K562 (cell line): ENCODE measurements around the gene LAGE3. TPM values are rescaled to one million over a fixed set of nuclear protein-coding genes. Genes with fewer than 3 reads are reported as not detected.

Source experiments
- ATAC-seq: fragments of 200-7000 bp; cut with Tn5 transposase; 3 replicates; pipeline ENCODE4 v1.9.1; 2020; ENCODE audit warnings: moderate library complexity
- BruUV-seq: library from RNA; stranded (reverse); fragments of 400-500 nt; replicated peaks from 2 replicates; lab custom pipeline; 2021; lab: Mats Ljungman, UMichigan
- CTCF ChIA-PET: fragments of 300-600 bp; formaldehyde crosslinking; extraction: SDS; loops from one replicate; lab custom pipeline; 2021; ENCODE audit warnings: low intra/inter-chr PET ratio; lab: Yijun Ruan, JAX
- POLR2A ChIA-PET: fragments of 300-600, 350-650 bp; sonication (Branson Sonifier 250); formaldehyde crosslinking; extraction: SDS; loops from one replicate; lab custom pipeline; 2021; ENCODE audit warnings: antibody characterized with exemption, inconsistent platforms; lab: Yijun Ruan, JAX
- DNase-seq, 4 experiments: peaks; one replicate each; pipeline versions ENCODE4 v3.0.0 to v3.0.0-alpha.2; 2011 to 2018; ENCODE audit warnings: low spot score in 3 of 4, mixed read lengths in 3 of 4; ENCODE audit errors: extremely low read depth in 1 of 4
- FAIRE-seq: peaks from 2 replicates; lab custom pipeline; 2011; peaks lifted over from hg19 to GRCh38; lab: Jason Lieb, UNC
- H2AFZ ChIP-seq: 2 replicates; pipeline ENCODE4 v1.6.0; 2011; ENCODE audit warnings: low read depth, low read length, control low read depth, inconsistent platforms
- H3K27ac ChIP-seq: fragments of 200-600 bp; 3 replicates; pipeline ENCODE4 v1.8.0; 2011; ENCODE audit warnings: low read depth, mild to moderate bottlenecking, control low read depth, inconsistent platforms, low read length, moderate library complexity, mixed read lengths; ENCODE audit errors: extremely low read depth
- H3K27me3 ChIP-seq, 2 experiments: fragments of 300-600 bp in 1 of 2; 2 replicates in 1 of 2; 3 replicates in 1 of 2; pipeline versions ENCODE4 v1.6.0 to v1.8.0; 2011; ENCODE audit warnings: inconsistent platforms in 2 of 2, low read length in 2 of 2, mild to moderate bottlenecking in 1 of 2, mixed read lengths in 1 of 2, moderate library complexity in 1 of 2; ENCODE audit not compliant: control insufficient read depth in 2 of 2, insufficient read depth in 2 of 2
- H3K36me3 ChIP-seq: fragments of 300-600 bp; 3 replicates; pipeline ENCODE4 v1.8.0; 2011; ENCODE audit warnings: mild to moderate bottlenecking, low read length, inconsistent platforms; ENCODE audit not compliant: control insufficient read depth, insufficient read depth
- H3K4me1 ChIP-seq, 2 experiments: fragments of 200-600 bp in 1 of 2; replicated peaks in 1 of 2; 2 replicates in 1 of 2; 3 replicates in 1 of 2; pipeline versions ENCODE4 v1.5.1 to v1.8.0; 2011; ENCODE audit warnings: inconsistent platforms in 2 of 2, low read length in 2 of 2, mild to moderate bottlenecking in 1 of 2, mixed read lengths in 1 of 2, moderate library complexity in 1 of 2; ENCODE audit not compliant: control insufficient read depth in 2 of 2, insufficient read depth in 2 of 2
- H3K4me2 ChIP-seq: 2 replicates; pipeline ENCODE4 v1.6.1; 2011; ENCODE audit warnings: low read length, control low read depth, inconsistent platforms, mixed read lengths; ENCODE audit not compliant: insufficient read depth
- H3K4me3 ChIP-seq: fragments of 200-600 bp; sonication (generic), shearing (Covaris generic); 2 replicates; pipeline ENCODE4 v1.5.1; 2016; ENCODE audit warnings: control low read depth, inconsistent platforms
- H3K79me2 ChIP-seq: fragments of 200-600 bp; 3 replicates; pipeline ENCODE4 v1.8.0; 2011; ENCODE audit warnings: low read length, inconsistent platforms; ENCODE audit not compliant: control insufficient read depth, insufficient read depth
- H3K9ac ChIP-seq, 2 experiments: 2 replicates each; pipeline versions ENCODE4 v1.6.0 to v1.6.1; 2011; ENCODE audit warnings: low read depth in 2 of 2, low read length in 2 of 2, control low read depth in 1 of 2, inconsistent platforms in 1 of 2, mild to moderate bottlenecking in 1 of 2, mixed read lengths in 1 of 2; ENCODE audit not compliant: insufficient read depth in 1 of 2
- H3K9me1 ChIP-seq: one replicate; pipeline ENCODE4 v1.6.0; 2011; ENCODE audit warnings: inconsistent platforms, mild to moderate bottlenecking, low read length, moderate library complexity; ENCODE audit not compliant: control insufficient read depth, insufficient read depth
- H3K9me3 ChIP-seq: replicated peaks from 2 replicates; pipeline ENCODE4 v1.5.1; 2011; ENCODE audit warnings: low read depth, low read length, inconsistent platforms; ENCODE audit not compliant: control insufficient read depth, insufficient read depth
- H4K20me1 ChIP-seq: replicated peaks from 2 replicates; pipeline ENCODE4 v1.6.1; 2011; ENCODE audit warnings: low read length, inconsistent platforms, mixed read lengths; ENCODE audit not compliant: control insufficient read depth, insufficient read depth
- CREB3 ChIP-seq: fragments of 450-650 bp; conservative IDR thresholded peaks from 2 replicates; pipeline ENCODE4 v1.6.1; 2016; ENCODE audit warnings: missing genetic modification characterization, low read depth, mild to moderate bottlenecking, missing compliant biosample characterization, moderate library complexity
- DLX4 ChIP-seq: fragments of 250-450 bp; sonication (Bioruptor Pico); IDR thresholded peaks from 2 replicates; pipeline ENCODE4 v1.6.1; 2021; ENCODE audit warnings: mild to moderate bottlenecking
- FOSL1 ChIP-seq: fragments of 200-800 bp; sonication (Bioruptor generic); conservative IDR thresholded peaks from 2 replicates; pipeline ENCODE4 v1.6.1; 2016; ENCODE audit warnings: missing genetic modification characterization, missing compliant biosample characterization
- RBBP5 ChIP-seq: fragments of 200-600 bp; sonication (generic); IDR thresholded peaks from 2 replicates; pipeline ENCODE4 v1.6.1; 2012; ENCODE audit warnings: borderline replicate concordance, mild to moderate bottlenecking, low read length, control low read depth, inconsistent platforms; ENCODE audit not compliant: insufficient read depth, poor library complexity, severe bottlenecking
- WGBS: fragments of 100-300 bp; shearing (Covaris generic); methylation state at CpG from one replicate; pipeline ENCODE4 v1.1.6; 2016; ENCODE audit warnings: low coverage, mixed read lengths; ENCODE audit not compliant: insufficient coverage; ENCODE audit errors: missing lambda C conversion rate; 5-methylcytosine and 5-hydroxymethylcytosine counted together
- in situ Hi-C: fragments of 300-500 bp; cut with MboI; formaldehyde crosslinking; loops from 4 replicates; pipeline ENCODE4 v1.15.0; 2018; ENCODE audit warnings: inconsistent platforms, mixed read lengths
- intact Hi-C: fragments of 100-400 bp; cut with micrococcal nuclease; formaldehyde crosslinking; loops from 2 replicates; pipeline ENCODE4 v1.14.2; 2022
- polyA plus RNA-seq, 8 experiments: library from polyadenylated mRNA; depleted of rRNA in 4 of 8; stranded (reverse) in 5 of 8; unstranded in 3 of 8; fragments of >200 nt; fragmentation: Nextera tagmentation in 2 of 8; fragmentation: Illumina TruSeq in 1 of 8; extraction: Ambion mirVana in 2 of 8; extraction: Trizol in 1 of 8; gene quantifications; 2 replicates each; pipeline versions ENCODE4 v1.2.1 to v1.2.3, GENCODE V29; 2011 to 2014; ENCODE audit warnings: inconsistent platforms in 1 of 8, missing spikeins in 1 of 8
- total RNA-seq, 7 experiments: library from RNA; depleted of rRNA in 6 of 7; stranded (reverse); fragments of >200 nt in 6 of 7; fragmentation: Illumina TruSeq in 2 of 7; extraction: Trizol in 2 of 7; gene quantifications; 2 replicates each; pipeline versions ENCODE4 v1.2.1 to v1.2.3, GENCODE V29; 2011 to 2021; ENCODE audit warnings: low replicate concordance in 1 of 7

LAGE3 gene
- total and polyA plus RNA-seq, 9 of the 15 experiments (the other 6 are each of a cell fraction or from before 2014, with no cell fraction given): 28.2 to 125 (median 35.8) TPM

- Histone ChIP-seq H3K36me3 (peaks cover 50% of the 10 kb centered on the region; the same call in 2 of the 3 replicates), H3K27ac (no peak overlapping the region), H3K4me2 (no peak overlapping the region), H3K9ac (peak overlapping the region in 1 of 2 experiments; percentile 40; a peak in 1 of 4 replicates), H3K9me1 (no peaks in the 10 kb centered on the region), H3K27me3 (no peaks in the 10 kb centered on the region), H3K79me2 (no peaks in the 10 kb centered on the region), H3K4me3 (no peak overlapping the region), H2AFZ (no peak overlapping the region), H3K9me3 (no peaks in the 10 kb centered on the region; the same call in 1 of the 2 replicates), H3K4me1 (peaks cover 3 to 5% of the 10 kb centered on the region in 2 experiments; a peak in 4 of 5 replicates), H4K20me1 (no peaks in the 10 kb centered on the region)
- no peak for DNase-seq
- no peak for FAIRE-seq
- no peak for TF ChIP-seq CREB3
- no peak for TF ChIP-seq DLX4 (CRISPR knock-in tag)
- TF ChIP-seq RBBP5: no peak
- TF ChIP-seq FOSL1 (tag): 0 out of 2 replicates have a peak, but pooled peaks have one; percentile 26
- intact Hi-C loops (no loop called here), in situ Hi-C loops (no loop called here)
- ATAC-seq: no peak
- BruUV-seq: no TSS peak
- WGBS: 80% methylated on average over 11 of the region's 12 CpGs
- ChIA-PET POLR2A (interaction anchor here (1.0 kb wide), 1 partner anchor 9 kb away, joined by 3 read pairs; no protein-coding TSS in a partner anchor), CTCF (no interaction called here)
Observed at GRCh38 chrX:154505734-154506133, 26.7 kb upstream of the LAGE3 start.
